Endothelial cell of umbilical vein (primary cell): ENCODE measurements around the gene DMAC1. TPM values are rescaled to one million over a fixed set of nuclear protein-coding genes. Genes with fewer than 3 reads are reported as not detected.

Source experiments
- BruUV-seq: library from RNA; stranded (reverse); fragments of 400-500 nt; replicated peaks from 2 replicates; lab custom pipeline; 2021; lab: Mats Ljungman, UMichigan
- CTCF ChIA-PET: fragments of 300-600, 350-600 bp; sonication (Branson Sonifier 250); formaldehyde crosslinking; loops from one replicate; lab custom pipeline; 2021; ENCODE audit warnings: antibody characterized with exemption, inconsistent platforms; lab: Charles Lee
- POLR2A ChIA-PET: fragments of 300-600, 350-600 bp; sonication (Branson Sonifier 250); formaldehyde crosslinking; loops from one replicate; lab custom pipeline; 2021; ENCODE audit warnings: antibody characterized with exemption, inconsistent platforms; lab: Charles Lee
- DNase-seq: peaks from one replicate; pipeline ENCODE4 v3.0.0-alpha.2; 2011; ENCODE audit warnings: low read depth, low spot score
- FAIRE-seq: peaks from 2 replicates; lab custom pipeline; 2011; peaks lifted over from hg19 to GRCh38; lab: Jason Lieb, UNC
- H2AFZ ChIP-seq: 2 replicates; pipeline ENCODE4 v1.6.0; 2012; ENCODE audit warnings: low read depth, low read length, control low read depth, inconsistent platforms
- H3K27ac ChIP-seq: 2 replicates; pipeline ENCODE4 v1.5.1; 2011; ENCODE audit warnings: low read depth, mild to moderate bottlenecking, control low read depth, low read length, moderate library complexity; ENCODE audit not compliant: insufficient read depth
- H3K27me3 ChIP-seq, 2 experiments: 2 replicates each; pipeline versions ENCODE4 v1.6.0 to v1.6.1; 2011; ENCODE audit warnings: low read length in 2 of 2, mixed read lengths in 1 of 2; ENCODE audit not compliant: control insufficient read depth in 2 of 2, insufficient read depth in 2 of 2
- H3K36me3 ChIP-seq, 2 experiments: 2 replicates in 1 of 2; 3 replicates in 1 of 2; pipeline ENCODE4 v1.5.1; 2011; ENCODE audit warnings: low read length in 2 of 2, mild to moderate bottlenecking in 1 of 2, moderate library complexity in 1 of 2; ENCODE audit not compliant: control insufficient read depth in 2 of 2, insufficient read depth in 2 of 2; ENCODE audit errors: extremely low read depth in 1 of 2
- H3K4me1 ChIP-seq: 3 replicates; pipeline ENCODE4 v1.5.1; 2011; ENCODE audit warnings: mild to moderate bottlenecking, low read length; ENCODE audit not compliant: control insufficient read depth, insufficient read depth; ENCODE audit errors: extremely low read depth
- H3K4me2 ChIP-seq: 2 replicates; pipeline ENCODE4 v1.6.1; 2011; ENCODE audit warnings: low read length, control low read depth, mixed read lengths; ENCODE audit not compliant: insufficient read depth
- H3K4me3 ChIP-seq, 3 experiments: fragments of 200-600 bp in 1 of 3; sonication (generic), shearing (Covaris generic) in 1 of 3; replicated peaks in 1 of 3; 2 replicates each; pipeline ENCODE4 v1.5.1; 2011 to 2016; ENCODE audit warnings: control low read depth in 3 of 3, low read length in 3 of 3, mild to moderate bottlenecking in 2 of 3, inconsistent platforms in 1 of 3, low read depth in 1 of 3, moderate library complexity in 1 of 3; ENCODE audit not compliant: insufficient read depth in 1 of 3
- H3K79me2 ChIP-seq: 2 replicates; pipeline ENCODE4 v1.6.0; 2012; ENCODE audit warnings: low read length, inconsistent platforms; ENCODE audit not compliant: control insufficient read depth, insufficient read depth
- H3K9ac ChIP-seq: replicated peaks from 2 replicates; pipeline ENCODE3; 2011; ENCODE audit warnings: low read length, control low read depth; ENCODE audit not compliant: insufficient read depth; ENCODE audit errors: extremely low read depth
- H3K9me1 ChIP-seq: replicated peaks from 3 replicates; pipeline ENCODE4 v1.6.0; 2011; ENCODE audit warnings: mild to moderate bottlenecking, low read length; ENCODE audit not compliant: control insufficient read depth, insufficient read depth; ENCODE audit errors: extremely low read depth
- H3K9me3 ChIP-seq: replicated peaks from 2 replicates; pipeline ENCODE4 v1.5.1; 2012; ENCODE audit warnings: low read length, inconsistent platforms; ENCODE audit not compliant: control insufficient read depth, insufficient read depth
- H4K20me1 ChIP-seq: replicated peaks from 2 replicates; pipeline ENCODE3; 2011; ENCODE audit warnings: mild to moderate bottlenecking, low read length; ENCODE audit not compliant: control insufficient read depth, insufficient read depth; ENCODE audit errors: extremely low read depth
- CTCF ChIP-seq, 2 donors: IDR thresholded peaks; 1 replicate in 1 of 2; 2 replicates in 1 of 2; pipeline ENCODE4 v1.5.1; 2011; ENCODE audit warnings: low read length in 2 of 2, mild to moderate bottlenecking in 2 of 2, moderate library complexity in 2 of 2, control low read depth in 1 of 2, inconsistent platforms in 1 of 2, low read depth in 1 of 2; ENCODE audit not compliant: insufficient read depth in 1 of 2; ENCODE audit errors: extremely low read depth in 1 of 2
- EZH2 ChIP-seq: IDR thresholded peaks from 2 replicates; pipeline ENCODE4 v1.6.1; 2012; ENCODE audit warnings: borderline replicate concordance, low read depth, mild to moderate bottlenecking, moderate library complexity, low read length, inconsistent platforms; ENCODE audit not compliant: severe bottlenecking
- FOS ChIP-seq: IDR thresholded peaks from 2 replicates; pipeline ENCODE4 v1.6.1; 2011; ENCODE audit warnings: mild to moderate bottlenecking, low read length, moderate library complexity, borderline replicate concordance; ENCODE audit not compliant: insufficient read depth
- GATA2 ChIP-seq: IDR thresholded peaks from 2 replicates; pipeline ENCODE4 v1.7.0; 2011; ENCODE audit warnings: low read depth, mild to moderate bottlenecking, moderate library complexity, mixed read lengths, low read length; ENCODE audit not compliant: insufficient read length, insufficient read depth
- JUN ChIP-seq: IDR thresholded peaks from 2 replicates; pipeline ENCODE4 v1.6.1; 2011; ENCODE audit warnings: borderline replicate concordance, low read depth; ENCODE audit not compliant: insufficient read length, insufficient read depth
- MYC ChIP-seq: IDR thresholded peaks from one replicate; pipeline ENCODE4 v1.6.1; 2011; ENCODE audit warnings: mild to moderate bottlenecking, low read depth, low read length
- POLR2A ChIP-seq: IDR thresholded peaks from 2 replicates; pipeline ENCODE4 v1.6.1; 2012; ENCODE audit warnings: low read depth, mild to moderate bottlenecking, control low read depth, low read length
- POLR2AphosphoS5 ChIP-seq: IDR thresholded peaks from 2 replicates; pipeline ENCODE4 v1.6.1; 2012; ENCODE audit warnings: low read depth, mild to moderate bottlenecking, control low read depth, low read length, moderate library complexity; ENCODE audit not compliant: insufficient read depth
- dilution Hi-C: fragments of 300-500 bp; cut with MboI; formaldehyde crosslinking; loops from one replicate; pipeline ENCODE4 v1.15.0; 2019; ENCODE audit warnings: low sequenced_read_pairs; ENCODE audit not compliant: extremely low pct_ligation_motif_present
- intact Hi-C: fragments of 100-400 bp; cut with micrococcal nuclease; formaldehyde crosslinking; loops from one replicate; pipeline ENCODE4 v1.10.0; 2022
- polyA plus RNA-seq, 4 experiments: library from polyadenylated mRNA; depleted of rRNA in 3 of 4; stranded (reverse) in 3 of 4; unstranded in 1 of 4; fragments of >200 nt; gene quantifications; 2 replicates each; pipeline versions ENCODE4 v1.2.1 to v1.2.3, GENCODE V29; 2011 to 2012; ENCODE audit warnings: missing spikeins in 1 of 4
- total RNA-seq: library from RNA; stranded (reverse); gene quantifications from 2 replicates; pipeline ENCODE4 v1.2.3, GENCODE V29; 2021
- TF ChIP-seq, protein P1 (sequence below): IDR thresholded peaks from 2 replicates; pipeline ENCODE4 v1.6.1; 2011; ENCODE audit not compliant: insufficient read depth, insufficient read length

Gene DMAC1
- total and polyA plus RNA-seq, 2 donors (not counting 3 experiments of a cell fraction or from before 2014, with no cell fraction given): 15.8 to 44.0 TPM

DNA sequence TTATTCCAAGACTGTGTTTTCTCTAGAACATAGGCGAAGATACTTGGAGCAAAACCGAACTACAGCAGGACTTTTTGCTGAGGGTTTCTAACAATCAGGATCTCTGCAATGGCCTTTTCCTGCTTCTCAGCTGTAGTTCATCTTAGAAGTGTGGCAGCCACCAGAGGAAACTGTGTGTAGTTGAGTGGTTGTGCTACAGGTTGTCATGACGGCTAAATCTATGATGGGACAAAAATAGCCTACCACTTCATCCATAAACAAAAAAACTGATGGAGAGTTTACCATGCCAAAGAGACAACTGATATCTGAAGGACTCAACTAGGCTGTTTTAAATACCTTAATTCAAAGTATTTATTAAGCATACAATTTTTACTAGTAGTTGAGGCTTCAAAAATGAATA is 28.2 kb upstream of the DMAC1 start:
- BruUV-seq: no TSS peak
- H3K9ac ChIP-seq: no peak overlapping the region
- no peaks in the 10 kb centered on the region for H3K9me1 ChIP-seq
- intact Hi-C loops (no loop called here), dilution Hi-C loops (no loop called here)
- CTCF ChIA-PET: no interaction called here
- no peaks in the 10 kb centered on the region for H3K36me3 ChIP-seq
- no peak overlapping the region for H3K4me3 ChIP-seq
- no peak overlapping the region for H2AFZ ChIP-seq
- H4K20me1 ChIP-seq: no peaks in the 10 kb centered on the region
- H3K27ac ChIP-seq: no peak overlapping the region
- no peaks in the 10 kb centered on the region for H3K4me1 ChIP-seq
- no peak for DNase-seq
- no peaks in the 10 kb centered on the region for H3K27me3 ChIP-seq
- no peak for FAIRE-seq
- TF ChIP-seq POLR2AphosphoS5: no peak
- no peak overlapping the region for H3K4me2 ChIP-seq
- POLR2A ChIA-PET: no interaction called here
- no peaks in the 10 kb centered on the region for H3K9me3 ChIP-seq
- H3K79me2 ChIP-seq: no peaks in the 10 kb centered on the region

GRCh38 chr9:7827056-7827455 is 27.5 kb upstream of the DMAC1 start:
- POLR2A ChIA-PET: no interaction called here
- no peaks in the 10 kb centered on the region for H3K4me1 ChIP-seq
- H3K79me2 ChIP-seq: no peaks in the 10 kb centered on the region
- H3K4me3 ChIP-seq: no peak overlapping the region
- no peak overlapping the region for H3K27ac ChIP-seq
- DNase-seq (no peak), FAIRE-seq (no peak)
- CTCF ChIA-PET: no interaction called here
- no peaks in the 10 kb centered on the region for H3K9me3 ChIP-seq
- H3K36me3 ChIP-seq: no peaks in the 10 kb centered on the region
- no TSS peak for BruUV-seq
- H3K27me3 ChIP-seq: no peaks in the 10 kb centered on the region
- TF ChIP-seq EZH2 (no peak), POLR2AphosphoS5 (no peak), JUN (no peak), MYC (no peak), FOS (no peak), CTCF (IDR thresholded peaks at IDR 0.05; ENCODE audit: extremely low read depth in 1 of 2, insufficient read depth in 1 of 2, low read depth in 1 of 2, low read length in 2 of 2) (no peak), POLR2A (no peak), GATA2 (no peak)
- TF ChIP-seq, protein P1, sequence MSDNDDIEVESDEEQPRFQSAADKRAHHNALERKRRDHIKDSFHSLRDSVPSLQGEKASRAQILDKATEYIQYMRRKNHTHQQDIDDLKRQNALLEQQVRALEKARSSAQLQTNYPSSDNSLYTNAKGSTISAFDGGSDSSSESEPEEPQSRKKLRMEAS: no peak
- dilution Hi-C loops (no loop called here), intact Hi-C loops (no loop called here)
- no peak overlapping the region for H2AFZ ChIP-seq
- no peak overlapping the region for H3K4me2 ChIP-seq
- H3K9me1 ChIP-seq: no peaks in the 10 kb centered on the region
- no peaks in the 10 kb centered on the region for H4K20me1 ChIP-seq
- no peak overlapping the region for H3K9ac ChIP-seq
